ENCODE results near the gene TMEM128.

DNA sequence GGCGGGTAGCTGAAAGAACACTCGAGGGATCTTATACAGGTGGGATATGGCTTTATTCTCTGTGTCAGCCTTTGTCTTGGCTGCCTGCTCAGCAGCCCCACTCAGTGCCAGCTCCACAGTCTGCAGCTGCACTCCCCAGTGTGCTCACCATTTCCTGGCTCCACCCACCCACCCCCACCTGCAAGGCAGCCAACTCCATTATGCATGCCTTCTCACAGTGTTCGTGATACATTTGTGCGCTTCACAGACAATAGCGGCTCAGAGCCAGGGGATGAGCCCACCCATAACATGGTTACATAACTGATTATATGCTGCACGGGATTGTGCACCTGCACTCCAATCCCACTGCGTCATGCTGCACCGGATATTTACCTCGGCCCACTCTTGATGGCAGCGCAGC is 8.8 kb upstream of the TMEM128 start:
- TF ChIP-seq, protein P1, sequence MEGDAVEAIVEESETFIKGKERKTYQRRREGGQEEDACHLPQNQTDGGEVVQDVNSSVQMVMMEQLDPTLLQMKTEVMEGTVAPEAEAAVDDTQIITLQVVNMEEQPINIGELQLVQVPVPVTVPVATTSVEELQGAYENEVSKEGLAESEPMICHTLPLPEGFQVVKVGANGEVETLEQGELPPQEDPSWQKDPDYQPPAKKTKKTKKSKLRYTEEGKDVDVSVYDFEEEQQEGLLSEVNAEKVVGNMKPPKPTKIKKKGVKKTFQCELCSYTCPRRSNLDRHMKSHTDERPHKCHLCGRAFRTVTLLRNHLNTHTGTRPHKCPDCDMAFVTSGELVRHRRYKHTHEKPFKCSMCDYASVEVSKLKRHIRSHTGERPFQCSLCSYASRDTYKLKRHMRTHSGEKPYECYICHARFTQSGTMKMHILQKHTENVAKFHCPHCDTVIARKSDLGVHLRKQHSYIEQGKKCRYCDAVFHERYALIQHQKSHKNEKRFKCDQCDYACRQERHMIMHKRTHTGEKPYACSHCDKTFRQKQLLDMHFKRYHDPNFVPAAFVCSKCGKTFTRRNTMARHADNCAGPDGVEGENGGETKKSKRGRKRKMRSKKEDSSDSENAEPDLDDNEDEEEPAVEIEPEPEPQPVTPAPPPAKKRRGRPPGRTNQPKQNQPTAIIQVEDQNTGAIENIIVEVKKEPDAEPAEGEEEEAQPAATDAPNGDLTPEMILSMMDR (IDR thresholded peaks at IDR 0.05) = no peak
- TF ChIP-seq POLR2A (IDR thresholded peaks at IDR 0.05) = no peak
